HG03558 (cell line): ENCODE results near the gene ZNF100.
"Not testable (repeated sequence)": the region's sequence is repeated elsewhere in the genome, so short reads cannot be mapped to it uniquely, and the experiment has no call there.

Experiments
- ATAC-seq: cut with Tn5 transposase; IDR thresholded peaks from one replicate; pipeline ENCODE4 v1.9.1; 2021; ENCODE audit warnings: moderate number of reproducible peaks; ENCODE audit not compliant: unreplicated experiment; ENCODE audit errors: extremely low read depth

The ZNF100 gene

GRCh38 chr19:21705393-21705792, 62.0 kb downstream of the ZNF100 start:
- ATAC-seq: no peak

- ATAC-seq: no peak
These were observed 63.1 kb downstream of the ZNF100 start for GRCh38 chr19:21704320-21704719.

GRCh38 chr19:21699197-21699596, 68.2 kb downstream of the ZNF100 start:
- no peak for ATAC-seq

- no peak for ATAC-seq
These were observed 69.2 kb downstream of the ZNF100 start for GRCh38 chr19:21698215-21698614.

GRCh38 chr19:21697698-21698097, 69.7 kb downstream of the ZNF100 start:
- ATAC-seq: no peak

GRCh38 chr19:21694171-21694906, 73.0 kb downstream of the ZNF100 start:
- ATAC-seq: no peak

- no peak for ATAC-seq
These were observed 74.0 kb downstream of the ZNF100 start for GRCh38 chr19:21693399-21693798.

GRCh38 chr19:21691661-21692060, 75.7 kb downstream of the ZNF100 start:
- no peak for ATAC-seq

GRCh38 chr19:21688464-21688863, 78.9 kb downstream of the ZNF100 start:
- ATAC-seq: no peak

- no peak for ATAC-seq
These were observed 86.7 kb downstream of the ZNF100 start for GRCh38 chr19:21680671-21681070.

- ATAC-seq: no peak
These were observed 87.4 kb downstream of the ZNF100 start for GRCh38 chr19:21680026-21680425.

GRCh38 chr19:21677696-21678418, 89.5 kb downstream of the ZNF100 start:
- ATAC-seq: no peak

- no peak for ATAC-seq
These were observed 92.9 kb downstream of the ZNF100 start for GRCh38 chr19:21674454-21674853.

- ATAC-seq: not testable (repeated sequence)
These were observed 93.9 kb downstream of the ZNF100 start for GRCh38 chr19:21673479-21673878.
